ENCODE measurements around the gene GHDC. TPM values are rescaled to one million over a fixed set of nuclear protein-coding genes. Genes with fewer than 3 reads are reported as not detected.
"Not testable (repeated sequence)": the region's sequence is repeated elsewhere in the genome, so short reads cannot be mapped to it uniquely, and the experiment has no call there.

The GHDC gene
- total RNA-seq, 2 donors from 2014 or later: 10.5 to 25.3 TPM

DNA sequence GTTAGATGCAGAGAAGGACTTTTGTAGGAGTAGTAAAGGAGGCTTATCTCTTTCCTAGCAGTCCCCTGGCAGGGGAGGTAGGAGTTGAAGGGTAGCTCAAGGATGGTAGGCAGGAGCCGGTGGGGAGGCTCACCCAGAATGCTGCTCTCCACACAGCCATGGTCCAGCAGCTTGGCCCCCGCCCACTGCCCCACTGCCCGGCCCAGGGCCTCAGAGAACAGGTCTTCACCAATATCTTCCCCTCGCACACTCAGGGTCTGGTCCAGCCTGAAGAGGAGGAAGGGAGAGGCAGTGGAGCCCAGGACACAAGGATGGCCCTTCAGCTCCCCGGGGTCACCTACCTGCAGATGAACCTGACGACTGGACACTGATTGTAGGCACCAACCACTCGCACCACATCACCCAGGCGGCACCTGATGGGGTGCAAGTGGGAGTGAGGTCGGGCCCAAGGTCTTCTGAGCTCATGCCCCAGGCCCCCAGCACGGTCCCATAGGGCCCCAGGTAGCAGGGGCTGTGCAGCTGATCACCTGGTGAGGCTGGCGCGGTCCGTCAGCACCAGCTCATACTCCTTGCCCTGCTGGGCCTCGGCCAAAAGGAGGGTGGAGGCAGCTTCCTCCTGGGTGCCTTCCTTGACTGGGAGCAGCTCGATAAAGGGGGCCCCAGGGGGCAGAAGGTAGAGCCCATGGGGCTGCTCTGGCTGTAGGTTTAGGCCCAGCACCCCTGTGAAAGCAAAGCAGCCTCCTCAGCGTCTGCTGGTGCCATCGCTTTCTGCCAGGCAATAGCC is 3.6 kb downstream of the GHDC start:
- Mint-ChIP-seq H3K9me3 (no peaks in the 10 kb centered on the region), H3K27ac (no peak overlapping the region), H3K36me3 (peaks cover 0 to 7% of the 10 kb centered on the region in 2 donors)
- DNase-seq (ENCODE audit: low spot score in 2 of 2) (no peak), ATAC-seq (no peak)

DNA sequence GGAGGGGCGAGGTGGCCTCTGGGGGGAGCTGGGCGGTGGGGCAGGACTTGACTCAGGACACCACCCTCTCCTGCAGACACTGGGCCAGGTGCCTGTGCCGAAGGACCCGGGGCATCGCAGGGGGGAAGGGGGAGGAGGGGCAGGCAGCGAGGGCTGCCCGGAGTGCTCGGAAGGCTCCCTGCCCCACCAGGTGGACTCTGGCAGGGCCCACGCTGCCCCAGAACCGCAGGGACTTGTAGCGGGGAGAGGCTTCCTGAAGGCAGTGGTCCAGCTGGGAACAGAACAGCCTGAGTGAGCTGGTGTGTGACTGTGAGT is 4.7 kb downstream of the GHDC start:
- Mint-ChIP-seq H3K9me3 (no peaks in the 10 kb centered on the region), H3K36me3 (peaks cover 0 to 7% of the 10 kb centered on the region in 2 donors), H3K27ac (no peak overlapping the region)
- DNase-seq (ENCODE audit: low spot score in 2 of 2) (no peak), ATAC-seq (no peak)

DNA sequence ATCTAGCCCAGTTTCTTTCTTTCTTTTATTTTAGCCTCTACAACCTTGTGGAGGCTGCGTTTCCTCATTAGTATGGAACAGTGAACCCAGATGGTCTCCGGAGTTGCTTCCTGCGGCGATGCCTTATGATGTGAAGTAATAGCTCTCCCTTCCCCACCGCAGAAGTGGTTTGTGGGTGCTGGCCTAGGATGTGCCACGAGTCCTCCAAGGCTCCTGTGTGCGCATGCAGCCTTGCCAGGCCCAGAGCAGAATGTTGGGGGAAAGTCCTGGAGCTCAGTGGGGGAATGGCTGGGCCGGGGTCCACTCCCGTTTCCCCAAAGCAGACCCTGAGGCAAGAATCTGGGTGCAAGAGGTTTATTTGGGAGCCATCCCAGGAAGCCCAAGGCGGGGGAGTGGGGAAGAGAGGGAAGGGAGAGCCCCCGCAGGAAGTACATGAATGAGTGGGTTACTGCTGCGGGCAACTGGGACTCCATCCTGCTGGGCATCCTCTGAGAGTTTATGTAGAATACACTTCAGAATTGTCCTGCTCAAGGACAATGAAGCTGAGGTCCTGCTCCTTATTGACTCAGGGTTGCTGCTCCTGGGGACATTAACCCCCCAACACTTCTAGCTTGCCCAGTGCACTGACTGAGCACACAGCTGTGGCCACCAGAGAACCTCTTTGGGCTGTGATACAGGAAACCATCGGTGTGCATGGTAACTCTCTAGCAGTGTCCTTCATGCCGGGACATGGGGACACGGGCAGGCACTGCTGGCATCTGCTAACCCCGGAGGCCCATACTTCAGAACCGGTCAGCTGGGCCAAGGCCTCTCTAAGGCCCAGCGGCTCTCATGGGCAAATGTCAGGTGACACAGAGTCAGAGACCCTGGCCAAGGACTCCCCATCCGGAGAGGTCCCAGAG is 5.3 kb downstream of the GHDC start:
- no peak for DNase-seq (ENCODE audit: low spot score in 2 of 2)
- ATAC-seq: no peak
- Mint-ChIP-seq H3K27ac (no peak overlapping the region), H3K9me3 (no peaks in the 10 kb centered on the region), H3K36me3 (peaks cover 0 to 7% of the 10 kb centered on the region in 2 donors)

DNA sequence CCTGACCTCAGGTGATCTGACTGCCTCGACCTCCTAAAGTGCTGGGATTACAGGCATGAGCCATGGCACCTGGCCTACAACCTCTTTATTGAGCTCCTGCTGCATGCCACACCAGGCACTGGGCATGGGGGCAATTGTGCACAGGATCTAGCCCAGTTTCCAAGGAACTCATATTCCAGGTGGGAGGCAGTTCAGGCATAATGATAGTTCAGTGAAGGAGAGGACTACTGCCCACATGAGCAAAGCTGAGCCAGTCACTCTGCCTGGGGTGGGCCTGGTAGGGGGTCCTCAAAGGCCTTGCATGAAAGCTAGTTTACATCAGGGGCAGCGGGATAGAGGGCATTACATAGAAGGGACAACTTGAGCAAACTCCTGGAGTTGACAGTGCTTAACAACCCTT is 6.5 kb downstream of the GHDC start:
- H3K27ac Mint-ChIP-seq: no peak overlapping the region
- no peaks in the 10 kb centered on the region for H3K9me3 Mint-ChIP-seq
- no peak for DNase-seq (ENCODE audit: low spot score in 2 of 2)
- ATAC-seq: no peak
- peaks cover 0 to 7% of the 10 kb centered on the region in 2 donors for H3K36me3 Mint-ChIP-seq

DNA sequence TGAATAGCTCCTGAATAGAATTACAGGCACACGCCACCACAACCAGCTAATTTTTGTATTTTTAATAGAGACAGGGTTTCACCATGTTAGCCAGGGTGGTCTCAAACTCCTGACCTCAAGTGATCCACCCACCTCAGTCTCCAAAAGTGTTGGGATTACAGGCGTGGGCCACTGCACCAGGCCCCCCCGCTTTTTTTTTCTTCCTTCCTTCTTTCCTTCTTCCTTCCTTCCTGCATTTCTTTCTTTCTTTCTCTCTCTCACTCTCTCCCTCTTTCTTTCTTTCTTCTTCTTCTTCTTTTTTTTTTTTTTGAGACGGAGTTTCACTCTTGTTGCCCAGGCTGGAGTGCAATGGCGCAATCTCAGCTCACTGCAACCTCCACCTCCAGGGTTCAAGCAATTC is 8.1 kb downstream of the GHDC start:
- not testable (repeated sequence) for H3K27ac Mint-ChIP-seq; H3K9me3 Mint-ChIP-seq; H3K36me3 Mint-ChIP-seq; DNase-seq (ENCODE audit: low spot score in 2 of 2); ATAC-seq

DNA sequence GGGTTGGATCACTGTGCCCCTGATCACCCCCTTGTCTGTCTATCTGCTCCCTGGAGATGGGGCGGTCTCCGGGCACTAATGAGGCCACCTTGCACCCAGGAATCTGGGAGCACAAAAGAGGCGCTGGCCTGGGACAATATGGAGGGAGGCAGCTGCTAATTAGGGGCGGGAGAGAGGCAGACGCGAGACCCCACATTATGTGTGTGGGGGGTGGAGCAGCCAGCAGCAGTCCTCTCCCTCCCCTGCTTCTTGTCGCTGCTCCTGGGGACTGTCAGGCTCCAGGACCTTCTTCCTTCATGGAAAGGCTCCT is 8.7 kb downstream of the GHDC start:
- Mint-ChIP-seq H3K36me3 (peaks cover 0 to 7% of the 10 kb centered on the region in 2 donors), H3K9me3 (no peaks in the 10 kb centered on the region), H3K27ac (peak overlapping the region in 1 of 2 donors; percentile 81)
- no peak for ATAC-seq
- no peak for DNase-seq (ENCODE audit: low spot score in 2 of 2)

DNA sequence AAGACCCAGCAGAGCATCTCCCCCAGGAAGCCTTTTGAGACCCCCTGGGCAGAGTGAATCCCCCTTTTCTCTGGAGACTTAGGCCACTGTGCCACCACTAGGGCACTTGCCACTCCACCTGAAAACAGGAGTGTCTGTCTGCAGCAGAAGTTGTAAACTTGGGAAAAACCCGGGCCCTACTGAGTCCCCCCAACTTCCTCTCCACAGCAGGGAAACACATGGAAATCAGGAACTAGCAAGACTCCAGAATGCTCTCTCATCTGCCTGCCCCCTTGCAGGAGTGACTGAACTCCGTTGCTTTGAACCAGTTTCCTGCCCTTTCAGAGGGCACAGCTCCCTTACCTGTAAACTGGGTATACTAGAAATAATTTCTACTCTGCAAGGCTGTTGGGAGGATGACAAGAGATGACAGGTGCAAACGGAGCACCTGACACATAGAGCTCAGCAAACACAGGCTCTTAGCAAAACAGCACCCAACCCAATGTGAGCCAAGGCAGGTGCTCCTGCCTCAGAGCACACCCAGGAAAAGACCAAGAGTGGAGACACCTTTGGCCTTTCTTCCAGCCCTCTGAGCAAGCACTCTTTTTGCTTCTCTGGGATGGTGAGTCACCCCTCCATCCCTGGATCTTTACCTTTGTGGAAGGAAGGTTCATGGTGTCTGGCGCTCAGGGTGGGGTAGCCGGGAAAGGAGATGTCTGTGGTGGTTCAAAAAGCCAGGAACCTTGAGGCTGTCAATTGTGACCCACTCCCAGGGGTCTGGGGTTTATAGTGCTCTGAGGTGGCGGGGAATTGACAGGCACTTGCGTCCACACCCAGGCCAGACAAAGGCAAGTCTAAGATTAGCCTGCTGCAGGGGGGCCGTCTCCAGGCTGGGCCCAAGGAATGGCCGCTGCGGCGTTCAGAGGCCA is 9.3 kb downstream of the GHDC start, which contains the start of gene HCRT:
TSS of gene HCRT (minus strand) at position 740 of the 908 bp plus-strand sequence. CDS start at position 653, 87 bp downstream.
- peaks cover 0 to 7% of the 10 kb centered on the region in 2 donors for H3K36me3 Mint-ChIP-seq
- ATAC-seq (no peak), DNase-seq (ENCODE audit: low spot score in 2 of 2) (no peak)
- H3K9me3 Mint-ChIP-seq: no peaks in the 10 kb centered on the region
- peak within 1 kb of the TSS in 1 of 2 donors; percentile 81 for H3K27ac Mint-ChIP-seq

DNA sequence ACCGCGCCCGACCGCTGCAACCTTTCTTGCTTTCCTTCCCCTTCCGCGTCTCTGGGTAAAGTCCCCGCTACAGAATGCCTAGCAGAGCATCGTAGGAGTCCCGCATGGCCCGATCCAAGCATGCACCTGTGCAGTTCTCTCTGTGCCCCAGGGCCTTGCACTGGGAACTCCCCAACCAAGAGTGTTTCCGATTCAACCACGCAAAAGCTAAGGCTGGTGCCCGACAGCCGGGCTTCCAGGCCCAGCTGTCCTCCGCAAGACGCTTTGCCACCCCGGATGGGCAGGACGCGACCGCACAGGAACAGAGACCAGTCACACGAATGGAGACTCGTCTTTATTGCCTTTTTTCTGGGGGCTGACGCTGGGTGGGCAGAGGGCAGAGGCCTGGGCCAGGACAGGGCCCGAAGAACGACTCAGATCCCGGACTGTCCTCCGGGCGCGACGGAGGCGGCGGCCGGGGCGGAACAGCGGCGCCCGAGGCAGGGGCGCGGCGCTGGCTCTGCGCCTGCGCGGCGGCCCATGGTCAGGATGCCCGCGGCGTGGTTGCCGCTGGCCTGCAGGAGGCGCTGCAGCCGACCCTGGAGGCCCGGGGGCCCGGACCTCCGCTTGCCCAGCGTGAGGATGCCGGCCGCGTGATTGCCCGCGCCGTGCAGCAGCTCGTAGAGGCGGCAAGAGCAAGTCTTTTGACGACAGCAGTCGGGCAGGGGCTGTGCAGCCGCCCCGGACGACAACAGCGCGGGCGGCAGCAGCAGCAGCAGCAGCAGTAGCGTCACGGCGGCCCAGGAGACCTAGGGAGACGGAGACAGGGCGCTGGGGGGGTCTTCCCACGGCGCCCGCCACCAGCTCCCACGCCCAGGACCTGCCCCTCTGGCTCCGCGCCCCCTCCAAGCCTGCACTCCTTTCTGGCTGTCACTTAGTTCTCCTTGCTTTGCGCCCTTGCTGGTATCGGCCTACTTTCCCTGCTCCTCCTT is 10.3 kb downstream of the GHDC start:
- no peaks in the 10 kb centered on the region for H3K9me3 Mint-ChIP-seq
- peak; percentile 69 to 76 for ATAC-seq

DNA sequence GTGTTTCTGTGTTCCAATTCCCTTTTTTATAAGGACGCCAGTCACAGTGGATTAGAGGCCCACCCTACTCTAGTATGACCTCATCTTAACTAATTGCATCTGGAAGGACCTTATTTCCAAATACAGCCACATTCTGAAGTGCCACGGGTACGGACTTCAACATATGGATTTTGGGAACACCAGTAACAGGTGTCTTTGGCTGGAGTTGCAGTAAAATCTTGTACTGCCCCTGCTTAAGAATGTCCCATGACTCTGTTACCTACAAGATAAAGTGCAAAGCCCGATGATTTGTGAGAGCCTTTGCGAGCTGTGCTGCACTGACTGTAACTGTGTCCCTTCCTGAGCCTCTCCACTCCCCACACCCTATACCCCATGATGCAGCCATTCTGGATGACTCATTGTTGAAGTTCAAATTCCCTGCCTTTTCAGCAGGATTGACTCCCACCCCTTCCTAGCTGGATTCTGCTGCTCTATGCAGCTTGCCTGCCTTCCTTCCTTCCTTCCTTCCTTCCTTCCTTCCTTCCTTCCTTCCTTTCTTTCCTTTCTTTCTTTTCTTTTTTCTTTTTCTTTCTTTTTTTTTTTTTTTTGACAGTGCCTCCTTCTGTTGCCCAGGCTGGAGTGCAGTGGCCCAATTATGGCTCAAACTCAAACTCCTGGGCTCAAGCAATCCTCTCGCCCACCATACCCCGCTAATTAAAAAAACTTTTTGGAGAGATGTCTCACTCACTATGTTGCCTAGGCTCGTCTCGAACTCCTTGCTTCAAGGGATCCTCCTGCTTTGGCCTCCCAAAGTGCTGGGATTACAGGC is 11.2 kb downstream of the GHDC start:
- ATAC-seq: no peak
- Mint-ChIP-seq H3K9me3 (no peaks in the 10 kb centered on the region), H3K27ac (peak overlapping the region; percentile 81 to 96), H3K36me3 (peaks cover 0 to 7% of the 10 kb centered on the region in 2 donors)
- DNase-seq (ENCODE audit: low spot score in 2 of 2): no peak

More for the DNA sequence above, 10.3 kb downstream of the GHDC start:
- Mint-ChIP-seq H3K27ac (peak overlapping the region; percentile 81 to 96), H3K36me3 (peaks cover 0 to 7% of the 10 kb centered on the region in 2 donors)
- peak; percentile 87 to 93 for DNase-seq (ENCODE audit: low spot score in 2 of 2)

DNA sequence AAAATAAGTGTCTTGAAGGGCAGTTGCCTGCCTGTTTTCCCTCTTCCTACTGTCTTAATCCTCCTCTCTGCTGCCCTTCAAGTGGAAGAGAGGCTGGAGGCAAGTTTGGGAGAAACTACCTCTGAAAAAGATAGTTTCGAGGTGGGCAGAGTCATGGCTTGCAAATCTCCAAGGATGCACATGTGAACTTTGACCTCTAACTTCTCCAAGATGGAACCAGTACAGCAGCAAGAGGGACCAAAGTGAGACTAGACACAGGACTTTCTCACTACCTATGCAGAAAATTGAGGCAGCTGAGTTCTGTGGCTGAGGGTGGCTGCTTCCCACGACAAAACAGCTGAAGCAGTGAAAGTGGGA is 12.5 kb downstream of the GHDC start:
- no peaks in the 10 kb centered on the region for H3K9me3 Mint-ChIP-seq
- no peak overlapping the region for H3K27ac Mint-ChIP-seq
- no peak for ATAC-seq
- H3K36me3 Mint-ChIP-seq: peaks cover 0 to 7% of the 10 kb centered on the region in 2 donors
- no peak for DNase-seq (ENCODE audit: low spot score in 2 of 2)

DNA sequence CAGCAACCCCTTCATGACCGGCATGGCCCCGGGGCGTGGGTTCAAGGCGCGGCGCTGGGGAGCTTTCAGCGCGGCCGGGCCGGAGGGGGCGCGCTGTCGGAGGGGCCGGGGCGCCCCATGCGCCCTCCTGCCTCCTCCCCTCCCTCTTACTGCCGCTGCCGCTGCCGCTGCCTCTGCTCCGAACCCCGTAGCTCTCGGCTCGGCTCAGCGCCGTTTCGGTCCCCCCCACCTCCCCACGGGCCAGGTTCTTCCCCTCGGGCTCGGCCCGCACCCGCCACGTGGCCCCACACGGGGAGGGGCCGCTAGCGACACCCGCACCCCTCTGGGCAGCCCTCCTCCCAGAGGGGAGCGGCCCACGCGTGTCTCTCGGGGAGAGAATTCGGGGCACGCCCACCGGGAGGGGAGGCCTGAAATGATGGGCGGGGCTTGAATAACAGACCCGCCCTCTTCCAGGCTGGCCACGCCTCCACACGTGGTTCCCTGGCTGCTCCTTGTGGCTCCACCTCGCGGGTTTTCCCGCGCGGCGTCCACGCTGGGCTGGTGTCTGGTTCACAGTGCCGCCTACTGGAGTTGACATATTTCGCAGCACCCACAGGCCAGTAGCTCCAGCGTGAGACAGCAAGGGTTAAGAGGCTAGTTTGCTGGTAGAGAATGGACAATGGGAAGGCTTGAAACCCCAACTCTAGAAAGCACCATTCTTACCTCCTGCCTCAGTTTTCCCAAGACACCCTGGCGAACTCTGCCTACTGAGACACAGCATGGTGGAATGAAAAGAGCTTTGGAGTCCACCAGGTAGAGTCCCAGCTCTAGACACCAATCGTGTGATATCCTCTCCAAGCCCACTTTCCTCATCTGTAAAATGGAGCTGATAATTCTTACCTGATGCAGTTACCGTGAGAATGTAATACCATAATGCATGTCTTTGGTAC is 13.1 kb downstream of the GHDC start, which contains the start of gene KCNH4:
TSS of gene KCNH4 (minus strand) at position 221 of the 929 bp plus-strand sequence. CDS start at position 24, 197 bp downstream.
- Mint-ChIP-seq H3K36me3 (peaks cover 0 to 7% of the 10 kb centered on the region in 2 donors), H3K9me3 (no peaks in the 10 kb centered on the region), H3K27ac (no peak within 1 kb of the TSS)
- ATAC-seq (peak; percentile 47 to 74), DNase-seq (ENCODE audit: low spot score in 2 of 2) (peak; percentile 83 to 88)

DNA sequence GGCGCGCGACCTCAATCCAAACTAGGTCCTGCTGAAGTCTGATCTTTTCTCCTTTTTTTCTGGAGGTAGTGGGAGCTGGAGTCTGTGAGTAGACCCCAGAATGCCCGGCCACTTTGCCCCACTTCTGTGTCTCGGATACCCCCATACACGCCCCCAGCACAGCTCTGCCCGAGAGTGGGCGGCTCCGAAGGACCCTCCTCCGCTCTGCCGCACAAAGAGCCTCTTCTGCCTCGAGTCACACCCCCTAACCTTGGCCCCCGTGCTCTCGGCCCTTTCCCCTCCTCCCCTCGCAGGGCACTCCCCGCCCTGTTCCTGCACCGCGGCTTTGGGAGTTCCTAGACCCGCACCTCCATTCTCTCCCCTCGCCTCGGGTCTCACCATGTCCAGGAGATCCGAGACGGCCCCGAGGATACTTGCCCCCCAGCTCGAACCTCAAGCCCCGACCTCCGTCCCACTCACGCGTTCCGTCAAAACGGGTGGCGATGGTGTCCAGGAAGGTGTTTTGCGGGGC is 13.8 kb downstream of the GHDC start:
- ATAC-seq (no peak), DNase-seq (ENCODE audit: low spot score in 2 of 2) (no peak)
- H3K36me3 Mint-ChIP-seq: peaks cover 0 to 7% of the 10 kb centered on the region in 2 donors
- no peaks in the 10 kb centered on the region for H3K9me3 Mint-ChIP-seq
- no peak overlapping the region for H3K27ac Mint-ChIP-seq

DNA sequence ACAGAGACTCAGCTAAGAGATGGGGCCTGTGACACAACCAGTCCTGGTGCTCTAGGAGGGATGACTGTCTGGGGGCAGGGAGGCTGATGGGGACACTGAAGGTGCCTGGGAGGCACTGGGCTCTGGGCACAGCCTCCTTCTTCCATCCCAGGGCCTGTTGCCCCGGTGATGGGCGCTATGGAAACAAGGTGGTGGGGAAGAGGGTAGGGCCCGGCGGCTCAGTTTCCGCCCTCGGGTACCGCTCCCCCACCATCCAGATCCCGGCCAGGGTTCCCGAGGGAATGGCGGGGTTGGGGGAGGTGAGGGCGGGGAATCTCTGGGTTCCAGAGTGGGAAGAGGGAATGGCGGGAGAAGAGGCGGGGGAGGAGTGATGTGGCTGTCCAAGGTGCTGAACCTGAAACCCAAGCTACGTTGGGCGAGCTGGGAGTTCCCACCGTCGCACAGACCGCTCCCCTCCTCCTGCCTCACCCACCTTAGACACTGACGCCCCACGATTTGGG is 14.3 kb downstream of the GHDC start:
- no peaks in the 10 kb centered on the region for H3K9me3 Mint-ChIP-seq
- DNase-seq (ENCODE audit: low spot score in 2 of 2) (no peak), ATAC-seq (no peak)
- H3K36me3 Mint-ChIP-seq: peaks cover 0 to 7% of the 10 kb centered on the region in 2 donors
- H3K27ac Mint-ChIP-seq: no peak overlapping the region

DNA sequence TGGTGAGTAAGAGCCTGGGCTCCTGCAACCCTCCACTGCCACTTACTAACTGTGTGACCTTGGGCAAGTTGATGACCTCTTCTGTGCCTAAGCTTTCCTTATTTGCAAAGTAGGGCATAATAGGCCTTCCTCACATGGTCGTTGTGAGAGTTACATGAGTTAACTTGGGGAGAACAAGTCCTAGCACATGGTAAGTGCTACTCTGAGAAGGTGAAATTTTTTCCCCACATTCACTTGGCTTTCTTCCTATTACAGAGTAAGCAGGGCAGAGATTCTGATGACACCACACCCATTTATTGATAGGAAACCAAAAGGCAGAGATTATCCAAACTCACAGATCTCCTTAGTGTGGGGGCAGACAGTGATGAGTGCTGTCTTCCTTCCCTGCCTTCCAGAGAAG is 15.0 kb downstream of the GHDC start:
- ATAC-seq (no peak), DNase-seq (ENCODE audit: low spot score in 2 of 2) (no peak)
- no peaks in the 10 kb centered on the region for H3K9me3 Mint-ChIP-seq
- H3K27ac Mint-ChIP-seq: no peak overlapping the region
- peaks cover 0 to 7% of the 10 kb centered on the region in 2 donors for H3K36me3 Mint-ChIP-seq
